Measurements from ENCODE around the gene ERCC3.
"Not testable (repeated sequence)": the region's sequence is repeated elsewhere in the genome, so short reads cannot be mapped to it uniquely, and the experiment has no call there.

The ERCC3 gene

GRCh38 chr2:127231130-127231865 is 62.6 kb downstream of the ERCC3 start:
- no peak for TF ChIP-seq CTCF (IDR thresholded peaks at IDR 0.05; ENCODE audit: insufficient read depth, low read length, poor library complexity, severe bottlenecking)

GRCh38 chr2:127229555-127229954 is 64.4 kb downstream of the ERCC3 start:
- Histone ChIP-seq H3K4me3 (replicated peaks; ENCODE audit: low read depth, low read length) (no peak overlapping the region), H3K36me3 (ENCODE audit: control insufficient read depth, insufficient read depth, low read length) (no peaks in the 10 kb centered on the region), H3K27me3 (replicated peaks; ENCODE audit: control insufficient read depth, insufficient read depth, low read length) (no peaks in the 10 kb centered on the region)
- no peak for TF ChIP-seq CTCF (IDR thresholded peaks at IDR 0.05; ENCODE audit: insufficient read depth, low read length, poor library complexity, severe bottlenecking)
- DNase-seq (ENCODE audit: extremely low read depth, insufficient read length), result no peak

More at GRCh38 chr2:127231130-127231865, 62.6 kb downstream of the ERCC3 start:
- Histone ChIP-seq H3K4me3 (replicated peaks; ENCODE audit: low read depth, low read length) (no peak overlapping the region), H3K27me3 (replicated peaks; ENCODE audit: control insufficient read depth, insufficient read depth, low read length) (no peaks in the 10 kb centered on the region), H3K36me3 (ENCODE audit: control insufficient read depth, insufficient read depth, low read length) (no peaks in the 10 kb centered on the region)
- DNase-seq (ENCODE audit: extremely low read depth, insufficient read length), result no peak

- TF ChIP-seq CTCF (IDR thresholded peaks at IDR 0.05; ENCODE audit: insufficient read depth, low read length, poor library complexity, severe bottlenecking), result no peak
- DNase-seq (ENCODE audit: extremely low read depth, insufficient read length), result no peak
- H3K4me3 ChIP-seq (replicated peaks; ENCODE audit: low read depth, low read length), result no peak overlapping the region
- no peaks in the 10 kb centered on the region for H3K36me3 ChIP-seq (ENCODE audit: control insufficient read depth, insufficient read depth, low read length)
- H3K27me3 ChIP-seq (replicated peaks; ENCODE audit: control insufficient read depth, insufficient read depth, low read length), result no peaks in the 10 kb centered on the region
Measured at GRCh38 chr2:127228102-127228501, 65.8 kb downstream of the ERCC3 start.

- not testable (repeated sequence) for H3K27me3 ChIP-seq (replicated peaks; ENCODE audit: control insufficient read depth, insufficient read depth, low read length); H3K4me3 ChIP-seq (replicated peaks; ENCODE audit: low read depth, low read length); H3K36me3 ChIP-seq (ENCODE audit: control insufficient read depth, insufficient read depth, low read length); DNase-seq (ENCODE audit: extremely low read depth, insufficient read length)
Measured at GRCh38 chr2:127227264-127227660, 66.7 kb downstream of the ERCC3 start.

- Histone ChIP-seq H3K36me3 (ENCODE audit: control insufficient read depth, insufficient read depth, low read length) (no peaks in the 10 kb centered on the region), H3K4me3 (replicated peaks; ENCODE audit: low read depth, low read length) (peak overlapping the region; percentile 25; the same call in 1 of the 2 replicates), H3K27me3 (replicated peaks; ENCODE audit: control insufficient read depth, insufficient read depth, low read length) (no peaks in the 10 kb centered on the region)
- no peak for TF ChIP-seq CTCF (IDR thresholded peaks at IDR 0.05; ENCODE audit: insufficient read depth, low read length, poor library complexity, severe bottlenecking)
- DNase-seq (ENCODE audit: extremely low read depth, insufficient read length), result peak; percentile 28
Measured at GRCh38 chr2:127226520-127227263, 67.3 kb downstream of the ERCC3 start.

- DNase-seq (ENCODE audit: extremely low read depth, insufficient read length), result no peak
- Histone ChIP-seq H3K36me3 (ENCODE audit: control insufficient read depth, insufficient read depth, low read length) (no peaks in the 10 kb centered on the region), H3K27me3 (replicated peaks; ENCODE audit: control insufficient read depth, insufficient read depth, low read length) (no peaks in the 10 kb centered on the region), H3K4me3 (replicated peaks; ENCODE audit: low read depth, low read length) (no peak overlapping the region)
- TF ChIP-seq CTCF (IDR thresholded peaks at IDR 0.05; ENCODE audit: insufficient read depth, low read length, poor library complexity, severe bottlenecking), result no peak
Measured at GRCh38 chr2:127226132-127226519, 67.8 kb downstream of the ERCC3 start.
